Kidney epithelial cell (primary cell): ENCODE data around the gene TGFBR3L. TPM values are rescaled to one million over a fixed set of nuclear protein-coding genes. Genes with fewer than 3 reads are reported as not detected.

Experiments used
- DNase-seq: peaks from one replicate; pipeline ENCODE4 v3.0.0-alpha.2; 2010; ENCODE audit warnings: low read depth
- H3K27me3 ChIP-seq: 2 replicates; pipeline ENCODE4 v1.6.0; 2011; ENCODE audit warnings: low read length; ENCODE audit not compliant: control insufficient read depth, insufficient read depth
- H3K36me3 ChIP-seq: 2 replicates; pipeline ENCODE4 v1.5.1; 2011; ENCODE audit warnings: low read length; ENCODE audit not compliant: control insufficient read depth, insufficient read depth
- H3K4me3 ChIP-seq: 2 replicates; pipeline ENCODE4 v1.5.1; 2011; ENCODE audit warnings: low read depth, mild to moderate bottlenecking, control low read depth, low read length
- total RNA-seq: library from RNA; depleted of rRNA; stranded (reverse); fragments of >200 nt; gene quantifications from 2 replicates; pipeline ENCODE4 v1.2.3, GENCODE V29; 2015
- TF ChIP-seq, protein P1 (sequence below): IDR thresholded peaks from 2 replicates; pipeline ENCODE4 v1.5.1; 2011; ENCODE audit warnings: mild to moderate bottlenecking, moderate library complexity, low read length, control low read depth, inconsistent platforms; ENCODE audit not compliant: insufficient read depth, poor library complexity, severe bottlenecking

The TGFBR3L gene
- total RNA-seq, 1 donor from 2014 or later: 4.5 TPM

DNA sequence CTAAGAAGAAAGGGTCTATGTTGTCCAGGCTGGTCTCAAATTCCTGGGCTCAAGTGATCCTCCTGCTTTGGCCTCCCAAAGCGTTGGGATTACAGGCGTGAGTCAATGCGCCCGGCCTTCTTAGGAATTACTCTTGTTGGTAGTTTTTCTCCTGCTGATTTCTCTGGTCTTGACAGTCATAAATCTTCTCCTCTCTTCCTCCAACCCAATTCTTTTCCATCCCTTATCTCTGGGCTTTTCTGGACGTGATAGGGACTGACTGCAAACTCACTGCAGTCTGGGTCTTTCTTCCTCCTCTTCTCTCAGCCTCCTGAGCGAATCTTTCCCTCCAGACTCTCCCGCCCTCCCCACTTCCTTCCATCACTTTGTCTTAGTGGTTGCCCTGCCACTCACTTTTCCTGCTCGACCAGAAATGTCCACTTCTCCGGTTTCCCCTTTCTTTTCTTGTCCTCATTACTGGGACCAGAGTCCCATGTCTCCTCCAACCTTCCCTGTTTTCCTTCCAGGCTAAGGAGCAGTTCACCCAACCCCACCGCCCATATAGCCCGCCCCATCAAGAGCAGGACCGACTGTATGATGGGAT is 50.7 kb downstream of the TGFBR3L start:
- Histone ChIP-seq H3K36me3 (peaks cover 5% of the 10 kb centered on the region), H3K4me3 (no peak overlapping the region)

DNA sequence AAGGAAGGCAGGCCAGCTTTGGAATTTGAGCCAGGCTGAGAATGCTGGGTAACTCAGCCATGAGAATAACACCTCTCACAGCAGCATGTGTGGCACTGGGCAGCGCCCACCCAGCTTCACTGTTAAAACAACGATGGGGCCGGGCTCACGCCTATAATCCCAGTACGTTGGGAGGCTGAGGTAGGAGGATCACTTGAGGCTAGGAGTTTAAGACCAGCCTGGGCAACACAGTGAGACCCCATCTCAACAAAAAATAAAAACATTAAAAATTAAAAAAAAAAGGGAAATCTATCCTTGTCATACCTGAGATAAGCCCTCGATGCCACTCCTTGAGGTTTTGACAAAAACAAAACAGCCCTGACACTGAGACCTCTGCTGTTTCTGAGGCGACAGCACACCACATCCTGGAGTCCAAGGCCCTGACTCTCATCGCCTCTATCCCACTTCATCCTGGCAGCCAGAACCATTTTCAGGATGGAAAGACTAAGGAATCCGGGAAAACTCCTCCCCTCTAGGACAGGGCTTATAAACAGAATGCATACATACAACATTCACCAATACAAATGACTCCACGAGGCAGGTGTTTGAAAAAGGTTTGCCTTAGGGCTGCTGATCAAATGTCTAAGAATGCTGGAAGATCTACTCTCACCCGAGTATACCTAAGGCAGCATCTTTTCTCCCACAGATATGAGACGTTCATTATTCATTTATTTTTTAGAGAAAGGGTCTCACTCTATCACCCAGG is 51.5 kb downstream of the TGFBR3L start:
- Histone ChIP-seq H3K27me3 (no peaks in the 10 kb centered on the region), H3K4me3 (no peak overlapping the region), H3K36me3 (peaks cover 5% of the 10 kb centered on the region)
- no peak for DNase-seq
- TF ChIP-seq, protein P1, sequence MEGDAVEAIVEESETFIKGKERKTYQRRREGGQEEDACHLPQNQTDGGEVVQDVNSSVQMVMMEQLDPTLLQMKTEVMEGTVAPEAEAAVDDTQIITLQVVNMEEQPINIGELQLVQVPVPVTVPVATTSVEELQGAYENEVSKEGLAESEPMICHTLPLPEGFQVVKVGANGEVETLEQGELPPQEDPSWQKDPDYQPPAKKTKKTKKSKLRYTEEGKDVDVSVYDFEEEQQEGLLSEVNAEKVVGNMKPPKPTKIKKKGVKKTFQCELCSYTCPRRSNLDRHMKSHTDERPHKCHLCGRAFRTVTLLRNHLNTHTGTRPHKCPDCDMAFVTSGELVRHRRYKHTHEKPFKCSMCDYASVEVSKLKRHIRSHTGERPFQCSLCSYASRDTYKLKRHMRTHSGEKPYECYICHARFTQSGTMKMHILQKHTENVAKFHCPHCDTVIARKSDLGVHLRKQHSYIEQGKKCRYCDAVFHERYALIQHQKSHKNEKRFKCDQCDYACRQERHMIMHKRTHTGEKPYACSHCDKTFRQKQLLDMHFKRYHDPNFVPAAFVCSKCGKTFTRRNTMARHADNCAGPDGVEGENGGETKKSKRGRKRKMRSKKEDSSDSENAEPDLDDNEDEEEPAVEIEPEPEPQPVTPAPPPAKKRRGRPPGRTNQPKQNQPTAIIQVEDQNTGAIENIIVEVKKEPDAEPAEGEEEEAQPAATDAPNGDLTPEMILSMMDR: no peak

More for the DNA sequence above, 50.7 kb downstream of the TGFBR3L start:
- no peak for DNase-seq
- TF ChIP-seq, protein P1: no peak
- H3K27me3 ChIP-seq: no peaks in the 10 kb centered on the region

DNA sequence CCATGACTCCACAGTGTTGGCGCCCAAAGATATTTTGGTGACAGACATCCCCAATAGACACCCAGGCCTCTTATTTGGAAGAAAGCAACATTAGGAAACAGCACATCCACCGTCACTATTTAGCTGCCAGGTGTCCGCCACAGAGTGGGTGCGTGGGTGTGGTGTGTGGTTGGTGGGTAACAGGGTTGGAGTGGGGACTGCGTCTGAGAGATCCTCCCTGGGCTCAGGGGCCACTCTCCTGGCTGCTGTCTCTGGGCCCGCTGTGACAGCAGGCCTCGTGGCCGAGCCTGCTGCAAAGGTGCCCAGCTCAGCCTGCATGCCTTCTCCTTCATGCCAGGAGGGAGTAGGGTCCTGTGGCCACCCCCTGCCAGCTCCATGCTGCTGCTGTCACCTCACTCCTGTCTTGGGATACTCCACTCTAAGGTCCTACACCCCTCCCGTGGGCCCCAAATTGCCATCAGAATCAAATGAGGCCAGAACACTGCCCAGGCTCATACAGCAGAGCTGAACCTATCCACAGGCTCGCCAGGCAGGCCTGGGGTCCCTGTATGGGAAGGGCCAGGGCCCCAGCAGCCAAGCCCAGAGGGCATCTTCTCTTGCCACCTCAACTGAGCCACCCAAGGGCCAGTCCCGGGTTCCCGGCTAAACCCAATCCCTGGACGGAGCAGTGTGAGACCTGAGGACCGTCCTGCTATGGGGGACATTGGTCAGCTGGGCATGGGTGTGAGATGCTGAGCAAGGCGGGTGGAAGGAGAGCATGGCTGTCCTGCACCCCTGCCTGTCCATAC is 53.6 kb downstream of the TGFBR3L start:
- TF ChIP-seq, protein P1: no peak

More for the DNA sequence above, 53.6 kb downstream of the TGFBR3L start:
- Histone ChIP-seq H3K27me3 (no peaks in the 10 kb centered on the region), H3K4me3 (no peak overlapping the region), H3K36me3 (peaks cover 7% of the 10 kb centered on the region)
- no peak for DNase-seq

Other genes with a start within 250 kb of the TGFBR3L start
- 1.7 TPM in 1 of 2 replicates, not detected in the other for gene RETN, start 245.8 kb upstream of the TGFBR3L start, total RNA-seq
- gene MCEMP1, start 237.7 kb upstream of the TGFBR3L start, total RNA-seq: not detected in 2 replicates
- gene TRAPPC5, start 234.0 kb upstream of the TGFBR3L start, total RNA-seq: 117 and 148 TPM in 2 replicates
- gene FCER2, start 212.7 kb upstream of the TGFBR3L start, total RNA-seq: not detected in 2 replicates
- gene CLEC4G, start 182.7 kb upstream of the TGFBR3L start, total RNA-seq: not detected in 2 replicates
- gene CD209, start 167.3 kb upstream of the TGFBR3L start, total RNA-seq: 0.04 and 0.07 TPM in 2 replicates
- 0.27 TPM in 1 of 2 replicates, not detected in the other for gene CLEC4M, start 151.6 kb upstream of the TGFBR3L start, total RNA-seq
- 9.9 and 16.4 TPM in 2 replicates for gene EVI5L, start 84.6 kb upstream of the TGFBR3L start, total RNA-seq
- 1.0 and 1.2 TPM in 2 replicates for gene PRR36, start 40.4 kb upstream of the TGFBR3L start, total RNA-seq
- 11.6 and 15.1 TPM in 2 replicates for gene LRRC8E, start 26.3 kb upstream of the TGFBR3L start, total RNA-seq
- gene MAP2K7, start 11.0 kb upstream of the TGFBR3L start, total RNA-seq: 15.0 and 19.7 TPM in 2 replicates
- 32.0 and 33.3 TPM in 2 replicates for gene SNAPC2, start 5.5 kb downstream of the TGFBR3L start, total RNA-seq
- 15.7 and 16.1 TPM in 2 replicates for gene CTXN1, start 11.3 kb downstream of the TGFBR3L start, total RNA-seq
- 80.5 and 83.9 TPM in 2 replicates for gene TIMM44, start 28.8 kb downstream of the TGFBR3L start, total RNA-seq
- 62.3 and 65.9 TPM in 2 replicates for gene ELAVL1, start 90.8 kb downstream of the TGFBR3L start, total RNA-seq
- gene CCL25, start 137.9 kb downstream of the TGFBR3L start, total RNA-seq: not detected in 2 replicates
- gene FBN3, start 234.8 kb downstream of the TGFBR3L start, total RNA-seq: 0.04 and 2.9 TPM in 2 replicates